HEK293 (cell line): ENCODE data around the gene KIRREL1.
A peak's percentile ranks its signal among the peaks of the same experiment; 100 is the strongest.

Experiments
- GFI1B ChIP-seq: fragments of 450-650 bp; formaldehyde crosslinking; IDR thresholded peaks from 2 replicates; pipeline ENCODE4 v1.5.1; 2016; ENCODE audit warnings: missing biosample characterization, missing genetic modification characterization
- KLF9 ChIP-seq: fragments of 450-650 bp; formaldehyde crosslinking; IDR thresholded peaks from 2 replicates; pipeline ENCODE4 v1.5.1; 2016; ENCODE audit warnings: missing biosample characterization, missing genetic modification characterization, low read depth
- MZF1 ChIP-seq: fragments of 450-650 bp; formaldehyde crosslinking; IDR thresholded peaks from 2 replicates; pipeline ENCODE4 v1.5.1; 2017; ENCODE audit warnings: missing biosample characterization, missing genetic modification characterization, borderline replicate concordance
- SETDB1 ChIP-seq: IDR thresholded peaks from one replicate; pipeline ENCODE4 v1.6.1; 2017; ENCODE audit warnings: mild to moderate bottlenecking, low read length, moderate library complexity, mixed read lengths; ENCODE audit not compliant: insufficient read length
- SP7 ChIP-seq: fragments of 450-650 bp; formaldehyde crosslinking; IDR thresholded peaks from 2 replicates; pipeline ENCODE4 v1.5.1; 2016; ENCODE audit warnings: missing biosample characterization, missing genetic modification characterization
- TRIM28 ChIP-seq: IDR thresholded peaks from 2 replicates; pipeline ENCODE4 v1.6.1; 2011; ENCODE audit warnings: low read length, control low read depth, borderline replicate concordance
- ZBTB49 ChIP-seq: fragments of 450-650 bp; formaldehyde crosslinking; IDR thresholded peaks from 2 replicates; pipeline ENCODE4 v1.5.1; 2016; ENCODE audit warnings: missing biosample characterization, missing genetic modification characterization, low read depth
- ZFP37 ChIP-seq: fragments of 450-650 bp; formaldehyde crosslinking; IDR thresholded peaks from 2 replicates; pipeline ENCODE4 v1.5.1; 2016; ENCODE audit warnings: missing biosample characterization, missing genetic modification characterization
- ZIC2 ChIP-seq: fragments of 450-650 bp; formaldehyde crosslinking; IDR thresholded peaks from 2 replicates; pipeline ENCODE4 v1.5.1; 2016; ENCODE audit warnings: missing biosample characterization, missing genetic modification characterization
- ZNF133 ChIP-seq: fragments of 450-650 bp; formaldehyde crosslinking; IDR thresholded peaks from 2 replicates; pipeline ENCODE4 v1.5.1; 2016; ENCODE audit warnings: missing biosample characterization, missing genetic modification characterization
- ZNF155 ChIP-seq: fragments of 450-650 bp; formaldehyde crosslinking; IDR thresholded peaks from 2 replicates; pipeline ENCODE4 v1.5.1; 2016; ENCODE audit warnings: missing biosample characterization, missing genetic modification characterization
- ZNF274 ChIP-seq, 2 experiments: fragments of 200-500 bp in 1 of 2; fragments of 450-650 bp in 1 of 2; sonication (Bioruptor generic) in 1 of 2; formaldehyde crosslinking in 1 of 2; IDR thresholded peaks; 2 replicates each; pipeline versions ENCODE4 v1.5.1 to v1.6.1; 2014 to 2016; ENCODE audit warnings: borderline replicate concordance in 1 of 2, inconsistent platforms in 1 of 2, low read length in 1 of 2, missing biosample characterization in 1 of 2, missing genetic modification characterization in 1 of 2
- ZNF280C ChIP-seq: fragments of 450-650 bp; formaldehyde crosslinking; IDR thresholded peaks from 2 replicates; pipeline ENCODE4 v1.5.1; 2016; ENCODE audit warnings: missing biosample characterization, missing genetic modification characterization
- ZNF280D ChIP-seq: fragments of 450-650 bp; formaldehyde crosslinking; IDR thresholded peaks from 2 replicates; pipeline ENCODE4 v1.5.1; 2016; ENCODE audit warnings: missing biosample characterization, missing genetic modification characterization
- ZNF473 ChIP-seq: fragments of 450-650 bp; formaldehyde crosslinking; IDR thresholded peaks from 2 replicates; pipeline ENCODE4 v1.5.1; 2017; ENCODE audit warnings: missing biosample characterization, missing genetic modification characterization
- ZNF510 ChIP-seq: fragments of 450-650 bp; formaldehyde crosslinking; IDR thresholded peaks from 2 replicates; pipeline ENCODE4 v1.5.1; 2018; ENCODE audit warnings: mild to moderate bottlenecking, missing genetic modification characterization, missing biosample characterization; ENCODE audit not compliant: insufficient replicate concordance
- ZNF529 ChIP-seq: fragments of 450-650 bp; formaldehyde crosslinking; IDR thresholded peaks from 2 replicates; pipeline ENCODE4 v1.5.1; 2017; ENCODE audit warnings: missing genetic modification characterization, missing biosample characterization; ENCODE audit not compliant: insufficient replicate concordance
- ZNF548 ChIP-seq: fragments of 450-650 bp; formaldehyde crosslinking; IDR thresholded peaks from 2 replicates; pipeline ENCODE4 v1.5.1; 2016; ENCODE audit warnings: missing biosample characterization, missing genetic modification characterization
- ZNF639 ChIP-seq: fragments of 450-650 bp; formaldehyde crosslinking; IDR thresholded peaks from 2 replicates; pipeline ENCODE4 v1.5.1; 2016; ENCODE audit warnings: missing biosample characterization, missing genetic modification characterization
- ZNF645 ChIP-seq: fragments of 450-650 bp; formaldehyde crosslinking; IDR thresholded peaks from 2 replicates; pipeline ENCODE4; 2016; ENCODE audit warnings: missing biosample characterization, missing genetic modification characterization
- ZNF677 ChIP-seq: fragments of 450-650 bp; IDR thresholded peaks from 2 replicates; pipeline ENCODE4 v1.5.0; 2018; ENCODE audit warnings: missing biosample characterization, mild to moderate bottlenecking, missing genetic modification characterization, moderate library complexity
- ZNF792 ChIP-seq: fragments of 450-650 bp; formaldehyde crosslinking; IDR thresholded peaks from 2 replicates; pipeline ENCODE4 v1.5.1; 2016; ENCODE audit warnings: missing biosample characterization, missing genetic modification characterization
- ZNF837 ChIP-seq: fragments of 450-650 bp; formaldehyde crosslinking; IDR thresholded peaks from 2 replicates; pipeline ENCODE4 v1.5.1; 2016; ENCODE audit warnings: missing biosample characterization, missing genetic modification characterization
- ZSCAN18 ChIP-seq: fragments of 450-650 bp; formaldehyde crosslinking; IDR thresholded peaks from 2 replicates; pipeline ENCODE4 v1.5.1; 2016; ENCODE audit warnings: missing biosample characterization, missing genetic modification characterization

KIRREL1 gene

GRCh38 chr1:158112994-158113758 lies 119.7 kb downstream of the KIRREL1 start (continued):
- no peak for TF ChIP-seq ZNF280C (tag by site-specific recombination)
- no peak for TF ChIP-seq ZNF133 (tag by site-specific recombination)
- no peak for TF ChIP-seq ZNF645 (tag by site-specific recombination)
- TF ChIP-seq ZNF510 (tag by site-specific recombination): no peak
- TF ChIP-seq ZNF548: no peak
- TF ChIP-seq ZBTB49 (tag by site-specific recombination): no peak
- TF ChIP-seq SETDB1: no peak
- TF ChIP-seq ZNF677 (tag by site-specific recombination): no peak
- TF ChIP-seq ZIC2: 0 out of 2 replicates have a peak, but pooled peaks have one; percentile 25
- 0 out of 2 replicates have a peak, but pooled peaks have one; percentile 17 for TF ChIP-seq SP7 (tag by site-specific recombination)
- TF ChIP-seq ZSCAN18 (tag by site-specific recombination): no peak
- TF ChIP-seq ZNF155 (tag by site-specific recombination): no peak
- TF ChIP-seq KLF9 (tag by site-specific recombination): no peak
- no peak for TF ChIP-seq ZNF280D (tag by site-specific recombination)
- no peak for TF ChIP-seq ZNF792 (tag by site-specific recombination)
- TF ChIP-seq ZNF639: no peak
- TF ChIP-seq MZF1 (tag by site-specific recombination): no peak
- no peak for TF ChIP-seq ZNF473 (tag by site-specific recombination)
- TF ChIP-seq GFI1B (tag by site-specific recombination): no peak
- TF ChIP-seq ZNF529 (tag by site-specific recombination): no peak
- no peak for TF ChIP-seq ZNF837 (tag by site-specific recombination)
- TF ChIP-seq TRIM28: no peak
- no peak for TF ChIP-seq ZNF274 (IDR thresholded peaks at IDR 0.05; ENCODE audit: low read length)
- TF ChIP-seq ZNF274 (tag by site-specific recombination; IDR thresholded peaks at IDR 0.05; ENCODE audit: borderline replicate concordance): no peak
- TF ChIP-seq ZFP37 (tag by site-specific recombination): no peak
